ENCODE results near the gene PLPP4.

DNA sequence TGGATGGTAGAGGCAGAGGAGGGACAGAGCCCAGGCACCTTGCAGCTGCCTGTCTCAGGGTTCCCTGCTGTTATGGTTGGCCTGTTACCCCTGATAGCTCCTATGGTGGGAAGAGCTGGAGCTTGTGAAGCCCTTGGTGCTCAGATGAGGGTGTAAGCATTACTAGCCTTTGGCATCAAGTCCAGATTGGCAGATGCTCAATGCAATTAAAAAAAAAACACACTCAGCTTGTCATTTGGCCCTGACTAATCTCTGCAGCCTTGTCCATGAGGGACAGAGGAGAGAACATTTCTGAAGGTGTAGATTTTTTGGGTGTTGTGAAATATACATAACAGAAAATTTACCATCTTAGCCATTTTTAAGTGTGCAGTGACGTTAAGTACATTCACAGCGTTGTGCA is 86.3 kb downstream of the PLPP4 start:
- TF ChIP-seq POLR2A (IDR thresholded peaks at IDR 0.05; ENCODE audit: low read depth, low read length) = no peak
- no peak for TF ChIP-seq TAF1 (IDR thresholded peaks at IDR 0.05; ENCODE audit: low read depth, low read length)
- TF ChIP-seq POLR2AphosphoS5 (IDR thresholded peaks at IDR 0.05; ENCODE audit: low read depth, low read length) = no peak
- TF ChIP-seq PAX5 (IDR thresholded peaks at IDR 0.05; ENCODE audit: insufficient read depth, low read length, severe bottlenecking) = no peak
